ENCODE results near the gene GPATCH8. TPM values are rescaled to one million over a fixed set of nuclear protein-coding genes. Genes with fewer than 3 reads are reported as not detected.
A peak's percentile ranks its signal among the peaks of the same experiment; 100 is the strongest.

The GPATCH8 gene
- total RNA-seq, 2 donors from 2014 or later: 63.4 to 79.6 TPM

GRCh38 chr17:44390250-44390870, 112.8 kb downstream of the GPATCH8 start:
- ATAC-seq: no peak
- DNase-seq: no peak
- Mint-ChIP-seq H3K4me1 (peaks cover 14% of the 10 kb centered on the region), H3K36me3 (ENCODE audit: low read depth) (no peaks in the 10 kb centered on the region), H3K4me3 (no peak overlapping the region), H3K27me3 (peaks cover 10% of the 10 kb centered on the region), H3K27ac (no peak overlapping the region)
- no peaks in the 10 kb centered on the region for H3K9me3 ChIP-seq (ENCODE audit: control insufficient read depth, low read length, poor library complexity, severe bottlenecking)

GRCh38 chr17:44389723-44390202, 113.4 kb downstream of the GPATCH8 start:
- DNase-seq (no peak), ATAC-seq (no peak)
- Mint-ChIP-seq H3K36me3 (ENCODE audit: low read depth) (no peaks in the 10 kb centered on the region), H3K27ac (no peak overlapping the region), H3K4me1 (peaks cover 14% of the 10 kb centered on the region), H3K27me3 (peaks cover 10% of the 10 kb centered on the region), H3K4me3 (no peak overlapping the region)
- H3K9me3 ChIP-seq (ENCODE audit: control insufficient read depth, low read length, poor library complexity, severe bottlenecking): no peaks in the 10 kb centered on the region

GRCh38 chr17:44389281-44389680, 113.9 kb downstream of the GPATCH8 start, which contains the start of gene ITGA2B:
Gene ITGA2B, minus strand, starts transcription at chr17:44389649. Its CDS starts 176 bp downstream, at chr17:44389473.
- no peaks in the 10 kb centered on the region for H3K9me3 ChIP-seq (ENCODE audit: control insufficient read depth, low read length, poor library complexity, severe bottlenecking)
- DNase-seq (no peak), ATAC-seq (no peak)
- no peak within 1 kb of the TSS for H3K27ac Mint-ChIP-seq
- H3K36me3 Mint-ChIP-seq (ENCODE audit: low read depth): no peaks in the 10 kb centered on the region
- no peak within 1 kb of the TSS for H3K4me3 Mint-ChIP-seq
- H3K27me3 Mint-ChIP-seq: peaks cover 10% of the 10 kb centered on the region
- H3K4me1 Mint-ChIP-seq: peaks cover 16% of the 10 kb centered on the region

GRCh38 chr17:44387804-44388203, 115.4 kb downstream of the GPATCH8 start:
- ATAC-seq (no peak), DNase-seq (no peak)
- no peaks in the 10 kb centered on the region for H3K9me3 ChIP-seq (ENCODE audit: control insufficient read depth, low read length, poor library complexity, severe bottlenecking)
- Mint-ChIP-seq H3K27ac (no peak overlapping the region), H3K4me3 (no peak overlapping the region), H3K4me1 (peaks cover 15% of the 10 kb centered on the region), H3K27me3 (peaks cover 18% of the 10 kb centered on the region), H3K36me3 (ENCODE audit: low read depth) (no peaks in the 10 kb centered on the region)

GRCh38 chr17:44386182-44386525, 117.1 kb downstream of the GPATCH8 start:
- peaks cover 31% of the 10 kb centered on the region for H3K27me3 Mint-ChIP-seq
- no peaks in the 10 kb centered on the region for H3K9me3 ChIP-seq (ENCODE audit: control insufficient read depth, low read length, poor library complexity, severe bottlenecking)
- H3K27ac Mint-ChIP-seq: no peak overlapping the region
- peaks cover 17% of the 10 kb centered on the region for H3K4me1 Mint-ChIP-seq
- no peaks in the 10 kb centered on the region for H3K36me3 Mint-ChIP-seq (ENCODE audit: low read depth)
- H3K4me3 Mint-ChIP-seq: peak overlapping the region; percentile 81
- ATAC-seq (no peak), DNase-seq (no peak)

- H3K27ac Mint-ChIP-seq: no peak overlapping the region
Measured at GRCh38 chr17:44385287-44386181, 117.7 kb downstream of the GPATCH8 start.

GRCh38 chr17:44384823-44385286, 118.4 kb downstream of the GPATCH8 start:
- ATAC-seq (peak; percentile 8), DNase-seq (no peak)
- Mint-ChIP-seq H3K36me3 (ENCODE audit: low read depth) (no peaks in the 10 kb centered on the region), H3K27me3 (peaks cover 36% of the 10 kb centered on the region), H3K4me1 (peaks cover 17% of the 10 kb centered on the region), H3K27ac (no peak overlapping the region), H3K4me3 (peak overlapping the region; percentile 81)
- no peaks in the 10 kb centered on the region for H3K9me3 ChIP-seq (ENCODE audit: control insufficient read depth, low read length, poor library complexity, severe bottlenecking)

More at GRCh38 chr17:44385287-44386181, 117.7 kb downstream of the GPATCH8 start:
- H3K9me3 ChIP-seq (ENCODE audit: control insufficient read depth, low read length, poor library complexity, severe bottlenecking): no peaks in the 10 kb centered on the region
- Mint-ChIP-seq H3K36me3 (ENCODE audit: low read depth) (no peaks in the 10 kb centered on the region), H3K27me3 (peaks cover 34% of the 10 kb centered on the region), H3K4me3 (peak overlapping the region; percentile 81), H3K4me1 (peaks cover 17% of the 10 kb centered on the region)
- DNase-seq (peak; percentile 69 to 83 (median 75)), ATAC-seq (peak; percentile 91)

- DNase-seq (no peak), ATAC-seq (no peak)
- peaks cover 16% of the 10 kb centered on the region for H3K4me1 Mint-ChIP-seq
- no peaks in the 10 kb centered on the region for H3K36me3 Mint-ChIP-seq (ENCODE audit: low read depth)
- H3K27me3 Mint-ChIP-seq: peaks cover 33% of the 10 kb centered on the region
- peak overlapping the region; percentile 81 for H3K4me3 Mint-ChIP-seq
- H3K9me3 ChIP-seq (ENCODE audit: control insufficient read depth, low read length, poor library complexity, severe bottlenecking): no peaks in the 10 kb centered on the region
- no peak overlapping the region for H3K27ac Mint-ChIP-seq
Measured at GRCh38 chr17:44384281-44384822, 118.9 kb downstream of the GPATCH8 start.

GRCh38 chr17:44383861-44384260, 119.3 kb downstream of the GPATCH8 start:
- Mint-ChIP-seq H3K4me1 (peaks cover 15% of the 10 kb centered on the region), H3K27me3 (peaks cover 32% of the 10 kb centered on the region), H3K36me3 (ENCODE audit: low read depth) (no peaks in the 10 kb centered on the region), H3K27ac (no peak overlapping the region), H3K4me3 (no peak overlapping the region)
- H3K9me3 ChIP-seq (ENCODE audit: control insufficient read depth, low read length, poor library complexity, severe bottlenecking): no peaks in the 10 kb centered on the region
- DNase-seq (no peak), ATAC-seq (no peak)

GRCh38 chr17:44383363-44383762, 119.8 kb downstream of the GPATCH8 start:
- DNase-seq: no peak
- no peak for ATAC-seq
- H3K4me3 Mint-ChIP-seq: no peak overlapping the region
- H3K9me3 ChIP-seq (ENCODE audit: control insufficient read depth, low read length, poor library complexity, severe bottlenecking): no peaks in the 10 kb centered on the region
- H3K4me1 Mint-ChIP-seq: peaks cover 15% of the 10 kb centered on the region
- H3K27ac Mint-ChIP-seq: peak overlapping the region; percentile 67
- H3K36me3 Mint-ChIP-seq (ENCODE audit: low read depth): no peaks in the 10 kb centered on the region
- peaks cover 36% of the 10 kb centered on the region for H3K27me3 Mint-ChIP-seq

GRCh38 chr17:44382917-44383316, 120.3 kb downstream of the GPATCH8 start:
- peaks cover 39% of the 10 kb centered on the region for H3K27me3 Mint-ChIP-seq
- peaks cover 15% of the 10 kb centered on the region for H3K4me1 Mint-ChIP-seq
- ATAC-seq (no peak), DNase-seq (no peak)
- no peak overlapping the region for H3K4me3 Mint-ChIP-seq
- no peaks in the 10 kb centered on the region for H3K36me3 Mint-ChIP-seq (ENCODE audit: low read depth)
- no peaks in the 10 kb centered on the region for H3K9me3 ChIP-seq (ENCODE audit: control insufficient read depth, low read length, poor library complexity, severe bottlenecking)
- peak overlapping the region; percentile 67 for H3K27ac Mint-ChIP-seq

GRCh38 chr17:44381810-44382305, 121.3 kb downstream of the GPATCH8 start:
- no peak overlapping the region for H3K27ac Mint-ChIP-seq
- ATAC-seq (no peak), DNase-seq (no peak)
- no peaks in the 10 kb centered on the region for H3K36me3 Mint-ChIP-seq (ENCODE audit: low read depth)
- H3K4me3 Mint-ChIP-seq: no peak overlapping the region
- peaks cover 39% of the 10 kb centered on the region for H3K27me3 Mint-ChIP-seq
- H3K4me1 Mint-ChIP-seq: peaks cover 15% of the 10 kb centered on the region
- no peaks in the 10 kb centered on the region for H3K9me3 ChIP-seq (ENCODE audit: control insufficient read depth, low read length, poor library complexity, severe bottlenecking)

GRCh38 chr17:44380767-44381166, 122.4 kb downstream of the GPATCH8 start:
- H3K27me3 Mint-ChIP-seq: peaks cover 40% of the 10 kb centered on the region
- ATAC-seq: no peak

More at GRCh38 chr17:44380767-44381166, 122.4 kb downstream of the GPATCH8 start:
- H3K27ac Mint-ChIP-seq: no peak overlapping the region
- no peaks in the 10 kb centered on the region for H3K9me3 ChIP-seq (ENCODE audit: control insufficient read depth, low read length, poor library complexity, severe bottlenecking)
- no peaks in the 10 kb centered on the region for H3K36me3 Mint-ChIP-seq (ENCODE audit: low read depth)
- DNase-seq: no peak
- no peak overlapping the region for H3K4me3 Mint-ChIP-seq
- peaks cover 10% of the 10 kb centered on the region for H3K4me1 Mint-ChIP-seq
